Stimulated activated CD4-positive, alpha-beta T cell treated with anti-CD3 and anti-CD28 coated beads, Interleukin-12 subunit alpha, Interleukin-12 subunit beta, amount 100 ng/mL, for 4 hours (primary cell): Measurements from ENCODE around the gene CFAP157.
A peak's percentile ranks its signal among the peaks of the same experiment; 100 is the strongest.

Experiments
- DNase-seq: peaks from one replicate; pipeline ENCODE4 v3.0.0-alpha.2; 2020

CFAP157 gene

DNA sequence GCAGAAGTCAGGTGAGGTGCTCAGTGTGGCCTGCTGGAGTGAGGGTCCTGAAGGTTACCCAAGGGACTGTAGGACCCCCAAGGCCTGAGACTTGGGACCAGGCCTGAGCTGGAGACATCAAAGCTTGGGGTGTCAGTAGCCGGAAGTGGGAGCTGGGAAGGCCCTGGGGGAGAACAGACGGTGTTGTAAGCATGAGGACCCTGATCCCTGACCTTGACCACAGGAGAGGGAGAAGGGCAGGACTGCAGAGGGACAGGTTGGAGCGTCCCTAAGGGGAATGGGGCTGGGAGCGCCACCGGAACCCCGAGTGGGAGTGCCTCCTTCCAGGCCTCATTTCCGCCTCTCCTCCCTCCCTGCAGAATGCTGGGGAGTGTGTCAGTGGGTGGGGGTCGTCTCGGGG, 9.6 kb downstream of the CFAP157 start:
- DNase-seq: no peak

DNA sequence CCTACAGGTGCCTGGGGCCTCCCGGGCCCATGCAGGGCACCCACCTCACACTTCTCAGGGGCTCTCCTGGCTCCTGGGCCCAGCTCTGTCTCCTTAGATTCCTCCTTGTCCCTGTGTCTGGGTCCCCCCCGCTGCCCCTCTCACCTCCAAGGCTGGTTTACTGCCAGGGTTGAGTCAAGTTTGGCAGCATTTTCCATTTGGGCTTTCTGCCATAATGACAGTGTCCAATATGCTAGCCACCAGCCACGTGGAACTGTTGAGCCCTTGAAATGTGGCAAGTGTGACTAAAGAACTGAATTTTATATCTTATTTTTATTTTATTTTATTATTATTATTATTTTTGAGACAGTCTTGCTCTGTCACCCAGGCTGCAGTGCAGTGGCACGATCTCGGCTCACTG, 11.0 kb downstream of the CFAP157 start:
- DNase-seq: no peak

DNA sequence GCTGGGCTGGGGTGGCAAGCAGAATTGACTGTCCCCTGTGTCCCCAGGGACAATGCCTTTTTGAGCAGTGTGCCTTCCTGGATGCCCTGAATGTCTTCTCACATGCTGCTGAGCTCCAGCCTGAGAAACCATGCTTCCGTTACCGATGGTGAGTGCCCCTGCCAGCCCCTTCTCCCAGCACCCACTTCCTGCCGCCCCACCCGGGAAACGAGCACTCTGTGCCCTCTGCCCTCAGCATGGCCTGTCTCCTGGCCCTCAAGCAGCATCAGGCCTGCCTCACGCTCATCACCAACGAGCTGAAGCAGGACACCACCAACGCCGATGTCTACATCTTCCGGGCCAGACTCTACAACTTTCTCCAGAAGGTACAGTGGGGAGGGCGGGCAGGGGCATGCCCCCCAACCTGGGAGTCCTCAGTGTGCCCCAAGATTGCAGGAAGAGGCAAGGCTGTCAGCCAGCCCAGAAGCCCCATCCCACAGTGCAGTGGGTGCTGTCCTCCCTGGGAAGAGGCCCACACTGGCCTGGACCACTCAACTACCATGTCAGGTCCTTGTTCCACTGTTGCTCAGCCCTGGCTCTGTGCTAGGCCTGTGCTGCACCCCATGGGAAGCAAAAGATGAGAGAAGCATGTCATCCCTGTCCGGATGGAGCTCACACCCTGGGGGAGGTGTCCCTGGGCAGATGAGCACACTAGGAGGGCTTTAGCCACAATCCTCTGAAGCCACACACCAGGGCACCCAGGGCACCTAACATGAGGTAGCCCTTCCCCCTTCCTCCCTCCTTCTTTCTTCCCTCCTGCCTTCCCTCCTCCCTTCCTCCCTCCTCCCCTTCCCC, 13.5 kb downstream of the CFAP157 start:
- DNase-seq: no peak

DNA sequence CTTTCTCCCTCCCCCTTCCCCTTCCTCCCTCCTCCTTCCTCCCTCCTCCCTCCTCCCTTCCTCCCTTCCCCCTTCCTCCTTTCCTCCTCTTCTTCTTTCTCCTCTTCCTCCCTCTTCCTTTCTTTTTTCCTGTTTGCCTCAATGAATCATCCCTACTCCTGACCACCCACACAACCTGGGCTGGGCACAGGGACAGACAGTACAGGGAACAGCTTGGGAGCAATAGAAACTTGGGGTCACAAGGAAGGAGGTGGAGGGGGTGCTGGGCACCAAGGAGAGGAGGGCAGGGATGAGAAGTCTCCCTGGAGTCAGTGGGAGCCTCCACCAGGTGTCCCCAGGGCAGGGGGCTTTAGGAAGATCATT, 14.1 kb downstream of the CFAP157 start:
- no peak for DNase-seq

DNA sequence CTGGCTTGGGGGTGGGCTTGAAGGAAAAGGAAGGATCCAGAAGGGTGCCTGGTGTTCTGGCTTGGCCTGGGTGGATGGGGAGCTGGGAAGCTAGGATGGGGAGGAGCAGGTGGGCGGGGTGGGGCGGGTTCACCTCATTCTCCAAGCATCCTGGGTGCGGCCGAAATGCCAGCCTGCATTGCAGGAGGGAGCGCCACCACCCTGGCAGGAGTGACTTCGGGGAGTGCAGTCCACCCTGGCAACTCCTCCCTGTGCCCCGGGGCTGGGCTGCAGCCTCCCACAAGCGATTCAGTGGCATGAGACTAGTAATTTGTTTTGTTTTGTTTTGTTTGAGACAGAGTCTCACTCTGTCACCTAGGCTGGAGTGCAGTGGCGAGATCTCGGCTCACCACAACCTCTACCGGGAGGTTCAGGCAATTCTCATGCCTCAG, 14.6 kb downstream of the CFAP157 start:
- no peak for DNase-seq

DNA sequence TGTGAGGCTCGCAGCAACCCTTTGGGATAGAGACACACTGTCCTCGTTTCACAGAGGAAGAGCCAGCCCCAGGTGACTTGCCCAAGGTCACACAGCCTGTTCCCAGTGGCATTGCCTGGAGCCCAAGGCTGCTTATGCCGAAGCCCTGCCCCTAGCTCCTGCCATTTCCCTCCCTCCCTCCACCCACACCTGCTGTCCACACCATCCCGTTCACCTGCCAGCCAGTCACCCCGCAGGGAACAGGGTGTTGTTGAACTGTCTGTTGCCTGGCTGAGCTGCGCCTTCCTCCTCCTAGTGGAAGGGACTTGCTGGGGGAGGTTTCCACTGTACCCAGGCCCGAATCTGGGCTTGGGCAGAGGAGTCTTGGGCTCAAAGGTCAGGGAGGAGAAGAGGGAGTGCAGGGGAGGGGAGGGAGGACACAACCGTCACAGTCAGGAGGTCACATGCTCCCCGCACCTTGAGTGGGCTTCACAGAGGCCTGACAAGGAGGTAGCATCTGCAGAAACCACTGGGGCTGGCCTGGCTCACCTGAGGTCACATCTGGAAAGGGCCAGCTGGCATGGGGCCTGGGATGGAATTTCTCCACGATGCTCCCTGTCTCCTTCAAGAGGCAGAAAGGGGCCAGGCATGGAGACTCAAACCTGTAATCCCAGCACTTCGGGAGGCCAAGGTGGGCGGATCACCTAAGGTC, 15.4 kb downstream of the CFAP157 start:
- no peak for DNase-seq

DNA sequence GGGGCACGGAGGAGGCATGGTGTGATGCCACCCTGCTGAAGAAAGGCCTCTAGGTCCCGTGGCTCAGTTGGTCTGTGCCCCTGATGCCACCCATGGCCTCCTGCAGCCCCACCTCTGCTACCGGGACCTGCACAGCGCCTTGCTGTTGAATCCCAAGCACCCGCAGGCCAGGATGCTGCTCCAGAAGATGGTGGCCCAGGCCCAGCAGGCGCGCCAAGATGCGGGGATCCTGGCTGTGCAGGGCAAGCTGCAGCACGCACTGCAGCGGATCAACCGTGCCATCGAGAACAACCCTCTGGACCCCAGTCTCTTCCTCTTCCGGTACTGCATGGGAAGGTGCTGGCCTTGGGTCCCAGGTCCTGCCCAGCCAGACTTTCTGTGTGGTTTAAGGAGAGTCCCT, 16.2 kb downstream of the CFAP157 start:
- no peak for DNase-seq

DNA sequence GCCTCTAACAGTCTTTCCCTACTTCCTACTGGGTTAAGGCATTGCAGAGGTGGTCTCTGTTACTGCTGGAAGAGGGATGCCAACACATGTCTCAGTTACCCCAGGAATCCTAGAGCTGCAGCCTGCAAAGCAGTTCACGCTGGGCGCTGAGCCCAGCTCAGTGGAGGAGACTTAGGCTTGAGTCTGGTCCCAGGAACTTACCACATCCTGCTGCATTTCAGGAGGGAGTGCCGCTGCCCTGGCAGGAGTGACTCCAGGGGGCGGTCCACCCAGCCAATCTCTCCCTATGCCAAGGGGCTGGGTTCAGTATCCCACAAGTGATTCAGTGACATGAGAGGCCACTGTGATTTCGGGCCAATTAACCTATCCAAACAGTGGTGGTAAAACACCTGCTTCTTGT, 16.7 kb downstream of the CFAP157 start:
- DNase-seq: no peak

DNA sequence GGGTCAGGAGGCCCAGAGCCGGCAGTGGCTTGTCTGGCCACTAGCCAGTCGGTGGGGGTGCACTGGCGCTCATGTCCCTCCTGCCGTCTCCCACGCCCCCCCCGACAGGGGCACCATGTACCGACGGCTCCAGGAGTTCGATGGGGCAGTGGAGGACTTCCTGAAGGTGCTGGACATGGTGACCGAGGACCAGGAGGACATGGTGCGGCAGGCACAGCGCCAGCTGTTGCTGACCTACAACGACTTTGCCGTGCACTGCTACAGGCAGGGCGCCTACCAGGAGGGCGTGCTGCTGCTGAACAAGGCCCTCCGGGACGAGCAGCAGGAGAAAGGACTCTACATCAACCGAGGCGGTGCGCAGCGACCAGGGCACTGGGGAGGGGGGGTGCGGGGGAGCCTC, 17.2 kb downstream of the CFAP157 start:
- DNase-seq: no peak

DNA sequence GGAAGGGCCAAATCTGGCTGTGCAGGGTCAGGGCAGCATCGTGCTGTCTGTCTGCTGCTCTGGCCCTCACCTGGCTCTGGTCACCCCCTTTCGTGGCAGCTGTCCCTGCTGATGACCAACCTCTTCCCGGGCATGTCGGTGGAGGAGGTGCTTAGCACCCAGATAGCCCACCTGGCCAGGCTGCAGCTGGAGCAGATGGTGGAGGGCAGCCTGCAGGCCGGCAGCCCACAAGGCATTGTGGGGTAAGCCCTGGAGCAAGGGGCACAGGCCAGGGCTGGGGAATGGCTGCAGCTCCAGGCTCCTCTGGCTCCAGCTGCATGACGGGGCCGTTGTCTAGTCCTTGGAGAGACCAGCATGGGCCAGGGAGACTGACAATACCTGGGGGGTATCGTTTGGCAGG, 20.1 kb downstream of the CFAP157 start:
- DNase-seq: no peak

DNA sequence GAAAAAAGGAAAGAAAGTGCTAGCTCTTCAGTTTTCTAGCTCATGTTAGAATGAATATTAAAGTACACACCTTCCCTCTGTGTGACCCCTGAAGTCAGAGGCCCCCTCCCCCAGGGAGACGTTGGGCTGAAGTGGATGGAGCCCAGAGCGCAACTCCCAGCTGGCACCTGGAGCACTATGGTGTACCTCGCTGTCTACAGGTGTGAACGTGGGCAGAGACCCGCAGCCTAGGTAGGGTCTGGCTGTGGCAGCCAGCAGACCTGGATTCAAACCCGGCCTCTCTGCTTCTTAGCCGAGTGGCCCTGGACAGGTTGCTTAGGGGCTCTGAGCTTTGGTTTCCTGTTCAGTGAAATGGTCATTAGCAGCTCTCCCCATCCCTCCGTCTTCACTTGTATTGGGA, 22.0 kb downstream of the CFAP157 start:
- no peak for DNase-seq

DNA sequence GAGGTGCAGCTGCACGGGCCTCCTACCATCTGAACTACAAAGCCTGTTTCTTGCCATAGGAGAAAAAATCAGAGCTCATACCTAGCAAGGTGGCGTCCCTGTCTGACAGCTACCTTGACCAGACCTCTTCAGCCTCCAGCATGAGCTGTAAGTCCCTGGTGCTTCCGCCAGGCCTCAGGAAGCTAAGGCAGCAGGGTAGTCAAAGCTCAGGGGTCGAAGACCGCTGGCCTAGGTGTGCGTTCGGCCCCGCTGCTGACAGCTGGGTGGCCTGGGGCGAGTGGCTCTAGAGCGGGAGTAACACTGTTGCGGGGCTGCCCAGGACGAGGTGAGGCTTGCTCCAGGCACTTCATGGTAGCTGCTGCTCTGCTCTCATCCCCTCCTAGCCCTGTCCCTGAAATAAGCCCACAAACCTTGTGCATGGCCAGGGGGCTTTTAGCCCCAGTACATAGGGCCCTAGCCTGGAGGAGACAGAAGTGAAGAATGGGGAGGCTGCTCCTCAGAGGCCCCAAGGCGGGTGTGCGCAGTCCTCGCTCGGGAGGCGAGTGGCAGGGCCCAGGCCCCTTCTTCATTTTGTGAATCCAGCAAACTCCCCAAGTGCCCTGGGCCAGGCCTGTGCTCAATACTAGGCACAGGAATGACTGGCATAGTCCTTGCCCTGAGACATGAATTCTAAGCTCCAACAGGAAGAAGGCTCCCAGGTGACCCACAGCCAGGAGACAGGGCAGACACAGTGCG, 22.9 kb downstream of the CFAP157 start:
- DNase-seq: no peak

DNA sequence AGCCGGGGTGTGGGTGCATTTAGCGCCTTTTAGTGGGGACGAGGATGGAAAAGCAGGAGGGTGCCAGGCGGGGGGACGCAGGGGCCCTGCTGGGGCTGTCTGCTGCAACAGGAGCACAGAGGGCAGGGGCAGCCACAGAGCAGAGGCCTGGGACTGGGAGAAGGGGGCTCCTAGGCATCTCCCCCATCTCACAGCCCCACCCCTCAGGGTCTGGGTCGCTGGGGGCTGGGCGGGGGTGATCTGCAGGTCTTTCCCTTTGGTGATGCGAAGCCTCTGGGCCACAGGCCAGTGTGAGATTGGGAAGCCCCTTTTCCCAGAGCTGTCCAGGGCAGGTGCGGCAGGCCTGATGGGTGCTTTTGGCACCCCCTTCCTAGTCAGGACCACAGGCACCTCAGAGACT, 23.5 kb downstream of the CFAP157 start:
- DNase-seq: no peak

DNA sequence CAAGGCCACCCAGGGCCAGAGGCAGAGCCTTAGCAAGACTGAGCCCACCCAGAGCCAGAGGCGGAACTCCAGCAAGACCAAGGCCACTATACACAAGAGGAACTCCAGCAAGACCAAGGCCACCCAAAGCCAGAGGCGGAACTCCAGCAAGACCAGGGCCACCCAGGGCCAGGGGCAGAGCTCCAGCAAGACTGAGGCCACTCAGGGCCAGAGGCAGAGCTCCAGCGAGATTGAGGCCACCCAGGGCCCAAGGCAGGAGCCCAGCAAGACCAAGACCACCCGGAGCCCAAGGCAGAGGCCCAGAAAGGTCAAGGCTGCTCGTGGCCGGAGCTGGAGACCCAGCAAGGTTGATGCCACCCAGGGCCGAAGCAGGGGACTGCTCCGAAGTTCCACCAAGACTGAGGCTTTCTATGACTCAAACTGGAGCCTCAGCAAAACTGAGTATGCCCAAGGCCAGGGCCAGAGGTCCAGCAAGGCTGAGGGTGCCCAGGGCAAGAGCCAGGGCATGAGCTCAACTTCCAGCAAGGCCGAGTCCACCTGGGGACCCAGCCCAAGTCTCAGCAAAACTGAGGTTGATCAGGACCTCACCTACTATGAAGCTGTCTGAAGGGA, 24.1 kb downstream of the CFAP157 start:
- DNase-seq: no peak

DNA sequence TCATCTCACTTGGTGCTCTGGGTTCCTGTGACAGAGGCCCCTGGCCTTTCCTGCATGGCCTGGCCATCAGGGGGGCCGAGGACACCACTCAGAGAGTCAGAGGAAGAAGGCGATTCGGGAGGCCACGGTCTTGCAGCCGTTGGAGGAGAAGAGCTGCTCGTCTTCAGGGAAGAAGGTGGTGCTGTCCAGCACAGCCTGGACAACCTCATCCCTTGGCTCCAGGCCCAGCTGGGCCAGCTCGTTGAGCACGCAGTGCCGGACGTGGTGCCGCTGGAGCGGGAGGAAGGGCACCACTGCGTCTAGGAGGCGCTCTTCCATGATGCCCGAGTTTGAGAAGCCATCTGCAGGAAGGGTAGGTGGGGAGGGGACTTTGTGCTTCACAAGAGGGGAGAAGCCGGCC, 25.1 kb downstream of the CFAP157 start:
- no peak for DNase-seq

DNA sequence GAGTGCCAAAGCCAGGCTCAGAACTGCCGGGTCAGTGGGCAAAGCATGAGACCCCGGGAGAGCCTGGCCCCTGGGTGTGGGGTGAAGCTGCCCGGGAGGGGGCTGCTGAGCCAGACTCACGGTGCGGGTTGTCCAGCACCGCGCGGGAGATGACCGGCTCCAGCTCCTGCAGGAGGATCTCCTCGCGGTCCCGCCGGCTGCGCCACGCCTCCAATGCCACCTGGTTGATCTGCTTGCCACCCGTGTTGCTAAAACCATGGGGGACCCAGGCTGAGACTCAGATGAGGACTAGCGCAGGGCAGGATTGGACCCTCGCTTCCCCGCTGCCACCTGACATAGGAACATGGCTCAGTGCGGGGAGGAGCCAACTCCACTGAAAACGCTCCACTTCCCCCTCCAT, 25.7 kb downstream of the CFAP157 start:
- DNase-seq: no peak

DNA sequence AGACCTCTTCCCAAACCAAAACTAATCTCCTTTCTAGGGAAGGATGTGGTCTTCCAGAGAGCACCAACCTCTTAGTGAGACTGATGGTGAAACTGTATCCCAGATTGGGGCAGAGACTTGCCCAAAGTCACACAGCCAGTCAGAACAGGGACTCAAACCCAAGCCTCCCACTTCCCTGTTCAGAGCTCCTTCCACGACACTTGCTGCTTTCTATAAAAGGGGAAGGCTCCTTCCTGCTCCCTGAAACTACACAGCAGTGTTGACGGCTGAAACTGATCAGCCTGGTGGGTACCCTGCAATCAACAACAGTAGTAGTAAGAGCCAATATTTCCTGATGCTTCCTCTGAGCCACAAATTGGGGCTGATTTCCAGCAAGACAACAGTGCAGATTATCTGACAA, 26.8 kb downstream of the CFAP157 start:
- DNase-seq: no peak

DNA sequence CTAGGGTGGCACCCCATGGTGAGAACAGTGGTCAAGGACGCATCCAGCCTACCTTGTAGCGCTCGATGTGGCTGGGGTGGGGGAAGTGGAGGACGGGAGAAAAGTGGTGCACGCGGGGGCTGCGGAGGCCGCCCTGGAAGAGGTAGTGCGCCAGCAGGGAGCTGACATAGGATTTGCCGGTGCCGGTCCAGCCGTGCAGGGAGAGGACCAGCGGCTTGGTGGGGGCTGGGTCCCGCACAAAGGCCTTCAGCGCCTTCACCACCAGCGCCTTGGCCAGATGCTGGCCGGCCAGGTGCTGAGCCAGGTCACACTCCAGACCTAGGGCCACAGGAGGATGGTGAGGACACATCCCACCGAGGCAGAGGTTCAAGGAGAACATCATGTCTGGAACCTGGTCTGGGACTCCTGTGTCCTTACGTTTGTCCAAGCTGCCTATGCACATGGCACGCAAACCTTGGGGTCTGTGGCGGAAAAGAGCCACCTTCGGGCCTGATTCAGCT, 27.5 kb downstream of the CFAP157 start:
- DNase-seq: no peak

DNA sequence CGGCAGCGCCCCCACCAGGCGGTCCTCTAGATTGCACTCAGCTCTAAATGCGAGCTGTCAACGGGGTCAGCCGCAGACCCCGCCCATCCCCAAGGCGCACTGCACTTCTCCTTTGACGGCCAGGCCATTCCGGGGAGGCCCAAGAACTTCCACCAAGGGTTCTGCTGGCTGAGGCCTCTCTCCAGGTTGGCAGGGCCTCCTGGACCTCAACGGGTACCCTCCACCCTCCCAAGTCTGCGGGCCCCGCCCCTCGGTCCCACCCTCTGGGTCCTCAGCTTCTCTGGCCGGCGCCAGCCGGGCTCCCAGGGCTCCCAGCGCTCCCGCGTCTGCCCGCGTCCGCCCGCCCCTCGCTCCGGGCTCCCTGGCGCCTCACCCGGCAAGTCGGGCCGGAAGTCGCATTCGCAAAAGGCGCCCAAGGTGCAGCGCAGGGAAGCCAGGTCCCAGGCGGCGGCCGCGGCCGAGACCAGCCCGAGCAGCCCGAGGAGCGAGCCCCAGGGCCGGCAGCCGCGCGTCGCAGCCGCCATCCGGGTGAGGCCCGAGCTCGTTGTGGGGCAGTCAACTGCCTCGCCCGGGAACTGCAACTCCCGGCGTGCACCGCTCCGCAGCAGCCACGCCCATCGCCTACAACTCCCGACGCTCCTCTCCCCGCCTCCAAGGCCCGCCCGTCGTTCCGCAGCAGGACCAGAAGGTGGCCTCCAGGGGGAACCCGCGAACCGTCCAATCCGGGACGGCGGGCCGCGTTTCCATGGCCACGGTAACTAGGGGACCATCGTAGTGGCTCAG, 28.1 kb downstream of the CFAP157 start, which contains the start of gene TOR2A:
TOR2A (minus strand) TSS at position 548 of the 783 bp plus-strand sequence; CDS start at position 524, 24 bp downstream.
- DNase-seq: peak; percentile 97

DNA sequence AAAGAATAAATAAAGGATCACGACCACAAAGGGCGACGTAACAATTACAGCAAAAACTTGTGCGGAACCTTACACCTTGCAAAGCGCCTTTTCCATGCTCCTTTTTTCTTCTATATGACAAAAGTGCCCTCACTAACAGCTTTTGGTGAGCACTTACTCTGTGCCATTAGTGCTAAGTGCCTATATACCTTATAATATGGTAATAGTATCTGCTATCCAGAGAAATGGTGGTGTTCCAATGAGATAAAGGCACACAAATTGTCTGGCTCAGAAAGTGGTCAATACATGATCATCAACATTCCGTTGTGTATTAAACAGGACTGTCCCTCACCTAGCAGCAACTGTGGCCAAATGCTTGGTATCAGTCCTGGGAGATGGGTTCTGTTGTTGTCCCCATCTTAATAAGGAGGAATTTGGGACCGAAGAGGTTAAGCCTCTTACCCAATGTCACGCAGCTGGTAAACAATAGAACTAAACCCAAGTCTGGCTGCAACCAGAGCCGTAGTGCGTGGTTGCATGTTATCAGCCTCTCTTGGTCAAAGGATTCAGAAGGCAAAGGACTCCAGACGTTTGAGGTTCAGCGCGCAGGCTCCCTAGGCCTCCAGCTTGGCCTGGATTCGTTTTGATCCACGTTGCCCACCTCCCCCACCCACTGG, 28.9 kb downstream of the CFAP157 start:
- DNase-seq: no peak

DNA sequence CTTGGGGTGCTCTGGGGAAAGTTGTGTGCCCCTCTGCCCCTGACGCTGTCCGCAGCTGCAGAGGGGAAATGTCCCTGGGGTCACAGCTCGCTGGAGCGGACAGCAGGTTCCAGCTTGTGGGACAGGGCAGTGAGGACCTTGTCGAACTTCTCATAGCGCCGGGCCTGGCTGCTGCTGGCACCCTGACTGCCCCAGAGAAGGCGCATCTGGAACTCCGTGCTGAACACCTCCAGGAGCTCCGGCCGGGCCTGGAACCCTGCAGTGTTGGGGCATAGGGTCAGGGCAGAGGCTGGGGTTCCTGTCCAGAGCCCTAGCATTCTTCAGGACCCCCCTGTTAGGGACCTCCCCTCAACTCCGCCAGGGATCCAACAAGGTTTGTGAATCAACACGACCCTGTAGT, 31.9 kb downstream of the CFAP157 start:
- DNase-seq: no peak
